Common myeloid progenitor, CD34-positive (primary cell): ENCODE results near the gene DPEP1. TPM values are rescaled to one million over a fixed set of nuclear protein-coding genes. Genes with fewer than 3 reads are reported as not detected.

Experiments
- CTCF ChIA-PET: fragments of 350-600 bp; sonication (Branson Sonifier 250); formaldehyde crosslinking; loops from one replicate; lab custom pipeline; 2021; ENCODE audit warnings: antibody characterized with exemption; lab: Charles Lee
- POLR2A ChIA-PET: fragments of 350-600 bp; sonication (Branson Sonifier 250); formaldehyde crosslinking; loops from one replicate; lab custom pipeline; 2021; ENCODE audit warnings: antibody characterized with exemption; lab: Charles Lee
- DNase-seq, 3 donors: peaks; one replicate each; pipeline versions ENCODE4 v3.0.0 to v3.0.0-alpha.2; 2013
- H3K27ac ChIP-seq, 2 experiments: 1 replicate in 1 of 2; 2 replicates in 1 of 2; pipeline ENCODE4 v1.7.0; 2013; ENCODE audit warnings: inconsistent platforms in 2 of 2, low read length in 2 of 2, mild to moderate bottlenecking in 2 of 2, low read depth in 1 of 2, moderate library complexity in 1 of 2; ENCODE audit not compliant: severe bottlenecking in 2 of 2, insufficient read depth in 1 of 2, poor library complexity in 1 of 2
- H3K27me3 ChIP-seq, 5 experiments: replicated peaks in 2 of 5; 1 replicate in 3 of 5; 2 replicates in 2 of 5; pipeline versions ENCODE4 v1.6.1 to v1.7.0; 2013; ENCODE audit warnings: low read length in 4 of 5, mild to moderate bottlenecking in 2 of 5, moderate library complexity in 2 of 5, inconsistent platforms in 1 of 5; ENCODE audit not compliant: insufficient read depth in 5 of 5, control insufficient read depth in 4 of 5
- H3K36me3 ChIP-seq, 4 experiments: 1 replicate in 2 of 4; 2 replicates in 2 of 4; pipeline versions ENCODE4 v1.6.1 to v1.7.0; 2013; ENCODE audit warnings: low read length in 3 of 4, control low read depth in 1 of 4, mild to moderate bottlenecking in 1 of 4; ENCODE audit not compliant: control insufficient read depth in 4 of 4, insufficient read depth in 4 of 4
- H3K4me1 ChIP-seq, 4 experiments: 1 replicate in 3 of 4; 2 replicates in 1 of 4; pipeline versions ENCODE4 v1.6.1 to v1.7.1; 2013; ENCODE audit warnings: low read length in 3 of 4, mild to moderate bottlenecking in 3 of 4, control low read depth in 1 of 4, inconsistent platforms in 1 of 4, moderate library complexity in 1 of 4; ENCODE audit not compliant: control insufficient read depth in 4 of 4, insufficient read depth in 4 of 4; ENCODE audit errors: control extremely low read depth in 1 of 4
- H3K4me3 ChIP-seq, 7 experiments: 1 replicate in 4 of 7; 2 replicates in 3 of 7; pipeline versions ENCODE4 v1.5.1 to v1.7.0; 2013; ENCODE audit warnings: mild to moderate bottlenecking in 7 of 7, low read length in 6 of 7, moderate library complexity in 6 of 7, inconsistent platforms in 2 of 7, low read depth in 2 of 7, control low read depth in 1 of 7; ENCODE audit not compliant: insufficient read depth in 4 of 7, control insufficient read depth in 1 of 7; ENCODE audit errors: extremely low read depth in 1 of 7
- H3K9me3 ChIP-seq, 5 experiments: 1 replicate in 4 of 5; 2 replicates in 1 of 5; pipeline versions ENCODE4 v1.6.1 to v1.7.1; 2013; ENCODE audit warnings: low read length in 4 of 5, mild to moderate bottlenecking in 2 of 5, inconsistent platforms in 1 of 5, low read depth in 1 of 5, moderate library complexity in 1 of 5; ENCODE audit not compliant: control insufficient read depth in 4 of 5, insufficient read depth in 2 of 5; ENCODE audit errors: control extremely low read depth in 1 of 5
- WGBS: methylation state at CpG from one replicate; pipeline ENCODE4 v1.1.5; 2013; ENCODE audit not compliant: insufficient coverage; 5-methylcytosine and 5-hydroxymethylcytosine counted together
- polyA plus RNA-seq: library from polyadenylated mRNA; unstranded; fragments of 120-200 nt; gene quantifications from one replicate; pipeline ENCODE4 v1.2.1, GENCODE V29; 2013

The DPEP1 gene
- 0.03 TPM for polyA plus RNA-seq

GRCh38 chr16:89613231-89613953 is at the start of gene DPEP1:
TSS of gene DPEP1 (plus strand) at chr16:89613642. CDS start at chr16:89630411, 16,769 bp downstream.
- CTCF ChIA-PET: interaction anchor here (0.7 to 2.2 kb wide), 4 partner anchors 8 to 11 kb away, joined by 3 to 7 read pairs (median 4); no protein-coding TSS in a partner anchor
- H3K4me3 ChIP-seq: no peak within 1 kb of the TSS
- no peak within 1 kb of the TSS for H3K27ac ChIP-seq
- no peaks in the 10 kb centered on the region for H3K9me3 ChIP-seq
- 63% methylated on average over 13 of the region's 19 CpGs for WGBS
- no peaks in the 10 kb centered on the region for H3K36me3 ChIP-seq
- H3K27me3 ChIP-seq: no peaks in the 10 kb centered on the region
- DNase-seq: peak in 2 of 3 donors; percentile 9 to 29
- peaks cover 0 to 16% (median 10%) of the 10 kb centered on the region in 4 experiments for H3K4me1 ChIP-seq
- POLR2A ChIA-PET: no interaction called here

GRCh38 chr16:89564476-89565255 is 48.8 kb upstream of the DPEP1 start:
- no peaks in the 10 kb centered on the region for H3K27me3 ChIP-seq
- H3K4me3 ChIP-seq: peak overlapping the region in 2 of 7 experiments; percentile 37 to 58
- H3K27ac ChIP-seq: no peak overlapping the region
- H3K9me3 ChIP-seq: no peaks in the 10 kb centered on the region
- CTCF ChIA-PET: interaction anchor here (1.4 kb wide), 1 partner anchor 106 kb away, joined by 3 read pairs; no protein-coding TSS in a partner anchor
- POLR2A ChIA-PET: interaction anchor here (1.5 kb wide), 1 partner anchor 16 kb away, joined by 3 read pairs; no protein-coding TSS in a partner anchor
- peaks cover 0 to 52% (median 48%) of the 10 kb centered on the region in 4 experiments for H3K4me1 ChIP-seq
- no peak for DNase-seq
- peaks cover 5 to 40% (median 35%) of the 10 kb centered on the region in 4 experiments for H3K36me3 ChIP-seq
- 94% methylated on average over 15 of the region's 22 CpGs for WGBS

DNA sequence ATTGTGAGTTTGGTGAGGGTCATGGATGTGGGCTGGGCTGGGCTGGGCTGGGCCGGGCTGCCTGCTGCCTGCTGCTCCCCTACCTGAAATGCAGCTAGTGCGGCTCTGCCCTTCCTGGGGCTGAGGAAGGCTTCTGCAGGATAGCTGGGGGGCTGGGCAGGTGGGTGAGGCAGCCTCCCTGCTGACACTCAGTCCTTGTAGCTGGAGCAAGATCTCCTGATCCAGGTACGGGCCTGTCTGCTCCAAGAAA is 48.3 kb upstream of the DPEP1 start:
- peak overlapping the region in 3 of 7 experiments; percentile 58 to 75 (median 61) for H3K4me3 ChIP-seq
- DNase-seq: no peak

GRCh38 chr16:89565506-89566372 is 47.7 kb upstream of the DPEP1 start:
- Histone ChIP-seq H3K4me1 (peaks cover 0 to 51% (median 46%) of the 10 kb centered on the region in 4 experiments), H3K27ac (no peak overlapping the region), H3K9me3 (no peaks in the 10 kb centered on the region), H3K27me3 (no peaks in the 10 kb centered on the region), H3K4me3 (peak overlapping the region in 6 of 7 experiments; percentile 25 to 75 (median 54)), H3K36me3 (peaks cover 5 to 40% (median 35%) of the 10 kb centered on the region in 4 experiments)
- WGBS: 2% methylated on average over 42 of the region's 46 CpGs
- ChIA-PET POLR2A (no interaction called here), CTCF (interaction anchor here (1.0 to 1.4 kb wide), 3 partner anchors 49 to 134 kb away, joined by 3 read pairs; no protein-coding TSS in a partner anchor)
- DNase-seq: peak; percentile 38 to 72 (median 65)

More for the DNA sequence above, 48.3 kb upstream of the DPEP1 start:
- Histone ChIP-seq H3K9me3 (no peaks in the 10 kb centered on the region), H3K36me3 (peaks cover 5 to 40% (median 35%) of the 10 kb centered on the region in 4 experiments), H3K4me1 (peaks cover 0 to 51% (median 46%) of the 10 kb centered on the region in 4 experiments), H3K27ac (no peak overlapping the region), H3K27me3 (no peaks in the 10 kb centered on the region)
- ChIA-PET POLR2A (no interaction called here), CTCF (interaction anchor here (1.4 kb wide), 1 partner anchor 106 kb away, joined by 3 read pairs; no protein-coding TSS in a partner anchor)
- 83% methylated on average over 2 of the region's 3 CpGs for WGBS

GRCh38 chr16:89567656-89568594 is 45.5 kb upstream of the DPEP1 start:
- CTCF ChIA-PET: interaction anchor here (0.6 to 1.3 kb wide), 2 partner anchors 12 to 16 kb away, joined by 3 read pairs; no protein-coding TSS in a partner anchor
- 97% methylated on average over 26 of the region's 30 CpGs for WGBS

More at GRCh38 chr16:89567656-89568594, 45.5 kb upstream of the DPEP1 start:
- POLR2A ChIA-PET: no interaction called here
- Histone ChIP-seq H3K36me3 (peaks cover 5 to 21% (median 20%) of the 10 kb centered on the region in 4 experiments), H3K4me1 (peaks cover 0 to 50% (median 49%) of the 10 kb centered on the region in 4 experiments), H3K9me3 (no peaks in the 10 kb centered on the region), H3K27ac (no peak overlapping the region), H3K27me3 (no peaks in the 10 kb centered on the region), H3K4me3 (no peak overlapping the region)
- DNase-seq: no peak
